Endometrial microvascular endothelial cells (primary cell): ENCODE data around the gene CTSW. TPM values are rescaled to one million over a fixed set of nuclear protein-coding genes. Genes with fewer than 3 reads are reported as not detected.

ENCODE experiments used
- in situ Hi-C: cut with HindIII; loops from 2 replicates; pipeline ENCODE4 v1.10.0; 2017; ENCODE audit warnings: low sequenced_read_pairs, low pct_unique_long_range_greater_than_20kb; ENCODE audit errors: inconsistent ontology term
- total RNA-seq: library from RNA; depleted of rRNA; stranded (reverse); fragments of >200 nt; gene quantifications from one replicate; pipeline ENCODE4 v1.2.3, GENCODE V29; 2015; ENCODE audit errors: inconsistent ontology term

Gene CTSW
- total RNA-seq, 1 donor from 2014 or later: not detected

DNA sequence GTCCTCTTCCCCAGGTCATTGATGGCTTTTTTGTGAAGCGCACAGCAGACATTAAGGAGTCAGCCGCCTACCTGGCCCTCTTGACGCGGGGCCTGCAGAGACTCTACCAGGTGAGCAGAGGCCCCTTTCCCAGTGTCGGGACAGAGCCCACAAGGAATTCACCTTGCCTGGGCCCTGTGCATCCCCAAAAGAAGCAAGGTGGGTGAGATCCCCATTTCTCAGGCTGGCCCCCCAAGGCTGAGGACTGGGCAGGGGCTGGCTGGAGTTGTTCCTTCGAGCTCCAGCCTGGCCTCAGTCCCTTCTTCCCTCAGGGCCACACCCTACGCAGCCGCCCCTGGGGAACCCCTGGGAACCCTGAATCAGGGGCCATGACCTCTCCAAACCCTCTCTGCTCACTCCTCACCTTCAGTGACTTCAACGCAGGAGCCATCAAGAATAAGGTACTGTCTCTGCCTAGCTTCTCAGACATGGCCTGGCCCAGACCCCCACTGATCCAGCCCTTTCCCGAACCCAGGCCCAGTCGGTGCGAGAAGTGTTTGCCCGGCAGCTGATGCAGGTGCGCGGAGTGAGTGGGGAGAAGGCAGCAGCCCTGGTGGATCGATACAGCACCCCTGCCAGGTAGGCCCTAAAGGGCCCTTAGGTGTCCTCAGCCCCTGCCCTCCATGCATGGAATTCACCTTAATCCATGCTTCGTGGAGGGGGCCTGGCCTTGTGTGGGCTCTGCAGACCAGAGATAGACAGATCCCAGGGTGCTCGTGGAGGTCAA, 14.7 kb upstream of the CTSW start:
- in situ Hi-C loops: no loop called here

DNA sequence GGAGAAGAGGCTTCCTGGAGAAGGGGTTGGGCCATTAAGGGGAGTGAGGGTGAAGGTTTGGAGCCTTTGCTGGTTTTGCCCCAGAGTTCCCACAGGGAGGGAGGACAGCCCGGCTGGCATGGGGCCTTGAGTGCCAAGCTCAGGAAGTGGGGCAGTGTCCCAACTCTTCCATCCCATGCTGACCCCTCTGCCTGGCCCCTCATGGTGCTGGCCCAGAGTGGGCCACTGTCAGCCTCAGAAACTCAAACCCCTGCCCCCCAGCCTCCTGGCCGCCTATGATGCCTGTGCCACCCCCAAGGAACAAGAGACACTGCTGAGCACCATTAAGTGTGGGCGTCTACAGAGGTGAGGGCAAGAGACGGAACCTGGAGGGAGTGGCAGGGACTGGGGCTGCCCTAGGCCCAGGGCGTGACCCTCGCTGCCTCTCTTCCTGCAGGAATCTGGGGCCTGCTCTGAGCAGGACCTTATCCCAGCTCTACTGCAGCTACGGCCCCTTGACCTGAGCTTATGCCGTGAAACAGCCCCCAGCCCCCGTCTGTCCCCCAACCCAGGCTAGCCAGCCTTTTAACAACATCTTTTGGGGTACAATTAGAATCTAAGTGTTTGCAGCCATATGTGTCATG, 14.0 kb upstream of the CTSW start:
- in situ Hi-C loops: no loop called here

- in situ Hi-C loops: no loop called here
These were observed 12.9 kb upstream of the CTSW start for GRCh38 chr11:65866509-65867283.

- in situ Hi-C loops: no loop called here
These were observed 12.2 kb upstream of the CTSW start for GRCh38 chr11:65867284-65868071.

DNA sequence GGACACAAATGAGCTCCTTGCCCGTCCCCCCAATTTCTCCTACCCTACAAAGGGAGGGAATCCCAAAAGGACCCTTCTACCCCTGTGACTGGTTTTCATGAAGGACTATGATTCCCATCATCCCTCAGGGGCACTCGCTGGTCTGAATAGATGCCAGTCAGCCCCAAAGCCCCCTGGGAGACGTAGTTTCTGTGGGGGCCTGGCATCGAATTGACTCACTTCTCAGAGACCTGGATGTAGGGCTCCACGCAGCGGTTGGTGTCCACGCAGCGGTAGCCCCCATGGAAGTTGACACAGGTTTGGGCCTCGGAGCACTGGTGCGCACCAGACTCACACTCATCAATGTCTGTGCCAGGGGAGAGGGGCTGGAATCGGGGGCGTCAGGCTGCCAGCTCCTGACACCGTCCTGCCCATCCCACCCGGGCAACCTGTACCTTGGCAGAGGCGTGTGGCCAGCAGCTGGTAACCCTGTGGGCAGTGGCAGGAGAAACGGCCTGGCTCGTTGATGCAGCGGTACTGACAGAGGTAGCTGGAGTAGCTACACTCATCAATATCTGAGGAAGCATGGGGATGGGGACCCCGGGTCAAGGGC, 11.5 kb upstream of the CTSW start:
- in situ Hi-C loops: no loop called here

GRCh38 chr11:65868907-65869306, 10.7 kb upstream of the CTSW start:
- in situ Hi-C loops: no loop called here

DNA sequence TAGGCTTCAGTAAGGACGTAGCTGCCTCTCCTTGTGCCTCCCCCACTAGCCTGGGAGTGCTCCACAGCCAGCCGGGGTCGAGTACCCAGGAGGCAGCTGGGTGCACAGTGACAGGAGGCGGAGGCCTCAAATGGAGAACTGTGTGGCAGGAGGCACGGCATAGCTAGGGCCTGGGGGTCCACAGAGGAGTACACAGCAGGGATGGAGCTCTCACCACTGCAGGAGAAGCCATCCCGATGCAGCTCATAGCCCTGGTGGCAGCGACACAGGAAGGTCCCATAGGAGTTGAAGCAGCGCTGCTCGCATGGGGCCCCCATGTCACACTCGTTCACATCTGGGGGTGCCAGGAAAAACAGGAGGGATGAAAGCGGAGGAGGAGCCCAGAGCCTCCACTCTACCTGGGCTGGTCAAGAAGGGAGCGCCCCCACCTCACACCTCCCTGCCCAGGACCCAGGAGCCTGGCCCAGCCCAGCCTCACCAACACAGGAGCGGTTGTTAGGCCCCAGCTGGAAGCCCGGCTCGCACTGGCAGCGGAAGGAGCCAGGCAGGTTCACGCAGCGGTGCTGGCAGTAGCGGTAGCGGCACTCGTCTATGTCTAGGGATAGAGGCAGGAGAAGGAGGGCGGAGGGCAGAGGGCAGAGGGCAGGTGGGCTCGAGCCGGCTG, 9.9 kb upstream of the CTSW start:
- in situ Hi-C loops: no loop called here

DNA sequence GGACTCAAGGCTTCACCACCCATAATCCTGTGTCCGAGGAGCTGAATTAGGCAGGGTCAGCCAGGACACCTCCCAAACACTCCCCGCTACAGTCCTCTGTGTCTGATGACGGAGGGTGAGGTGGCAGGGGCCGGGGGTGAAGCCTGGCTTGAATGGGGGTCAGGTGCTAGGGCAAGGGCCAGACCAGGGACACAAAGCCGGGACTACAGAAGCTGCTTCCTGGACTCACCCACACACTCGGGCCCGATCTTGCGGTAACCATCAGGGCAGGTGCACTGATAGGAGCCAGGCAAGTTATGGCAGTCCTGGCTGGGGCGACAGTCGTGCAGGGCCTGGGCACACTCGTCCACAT, 9.4 kb upstream of the CTSW start:
- in situ Hi-C loops: no loop called here

GRCh38 chr11:65870706-65871681, 8.6 kb upstream of the CTSW start:
- in situ Hi-C loops: no loop called here

GRCh38 chr11:65871811-65872548, 7.7 kb upstream of the CTSW start:
- in situ Hi-C loops: no loop called here

GRCh38 chr11:65872586-65873317, 6.9 kb upstream of the CTSW start, which contains the start of gene EFEMP2:
Gene EFEMP2, minus strand, starts transcription at chr11:65872800. Its CDS starts 446 bp downstream, at chr11:65872354.
- in situ Hi-C loops: no loop called here

DNA sequence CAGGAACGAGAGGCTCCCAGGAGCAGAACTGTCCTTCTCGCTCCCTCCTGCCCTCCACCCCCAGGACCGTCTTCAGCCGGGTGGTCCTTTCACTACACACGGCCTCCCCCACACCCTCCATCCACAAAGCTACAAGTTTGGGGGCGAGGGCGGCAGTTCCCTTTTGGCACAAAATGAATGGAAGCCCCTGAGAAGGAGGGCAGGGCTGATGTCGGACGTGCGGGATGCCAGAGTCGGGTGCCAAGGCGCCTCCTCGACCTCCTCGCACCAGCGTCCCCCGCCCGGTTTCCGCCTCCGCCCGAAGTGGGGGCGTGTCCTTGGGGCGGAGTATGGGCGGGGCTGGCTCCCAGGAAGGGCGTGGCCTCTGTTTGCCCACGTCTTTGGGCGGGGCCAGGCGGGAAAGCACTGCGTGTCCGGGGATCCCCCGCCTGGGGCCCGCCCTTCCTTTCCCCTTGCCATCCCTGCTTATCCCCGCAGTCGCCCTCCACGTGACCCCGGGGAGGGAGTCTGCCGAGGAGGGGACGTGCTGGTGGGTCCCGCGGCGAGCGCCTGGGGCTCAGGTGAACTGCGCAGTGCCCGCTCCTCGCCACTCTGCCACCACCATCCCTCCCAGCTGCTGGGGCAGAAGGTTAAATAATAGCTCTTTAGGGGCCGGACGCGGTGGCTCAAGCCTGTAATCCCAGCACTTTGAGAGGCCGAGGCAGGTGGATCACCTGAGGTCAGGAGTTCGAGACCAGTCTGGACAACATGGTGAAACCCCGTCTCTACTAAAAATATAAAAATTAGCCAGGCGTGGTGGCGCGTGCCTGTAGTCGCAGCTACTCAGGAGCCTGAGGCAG, 6.1 kb upstream of the CTSW start:
- in situ Hi-C loops: no loop called here

DNA sequence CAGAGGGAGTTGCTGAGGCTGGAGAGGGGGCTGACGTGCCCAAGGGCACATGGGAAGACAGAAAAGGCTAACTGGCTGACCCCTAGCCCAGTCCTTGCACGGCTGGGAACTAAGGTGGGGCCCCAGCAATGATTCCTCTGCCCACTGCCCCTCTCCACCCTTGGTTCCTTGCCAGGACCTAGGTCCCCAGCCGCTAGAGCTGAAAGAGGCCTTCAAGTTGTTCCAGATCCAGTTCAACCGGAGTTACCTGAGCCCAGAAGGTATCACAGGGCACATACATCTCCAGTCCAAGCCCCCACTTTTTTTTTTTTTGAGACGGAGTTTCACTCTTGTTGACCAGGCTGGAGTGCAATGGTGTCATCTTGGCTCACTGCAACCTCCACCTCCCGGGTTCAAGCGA, 390 bp downstream of the CTSW start:
- in situ Hi-C loops: no loop called here

DNA sequence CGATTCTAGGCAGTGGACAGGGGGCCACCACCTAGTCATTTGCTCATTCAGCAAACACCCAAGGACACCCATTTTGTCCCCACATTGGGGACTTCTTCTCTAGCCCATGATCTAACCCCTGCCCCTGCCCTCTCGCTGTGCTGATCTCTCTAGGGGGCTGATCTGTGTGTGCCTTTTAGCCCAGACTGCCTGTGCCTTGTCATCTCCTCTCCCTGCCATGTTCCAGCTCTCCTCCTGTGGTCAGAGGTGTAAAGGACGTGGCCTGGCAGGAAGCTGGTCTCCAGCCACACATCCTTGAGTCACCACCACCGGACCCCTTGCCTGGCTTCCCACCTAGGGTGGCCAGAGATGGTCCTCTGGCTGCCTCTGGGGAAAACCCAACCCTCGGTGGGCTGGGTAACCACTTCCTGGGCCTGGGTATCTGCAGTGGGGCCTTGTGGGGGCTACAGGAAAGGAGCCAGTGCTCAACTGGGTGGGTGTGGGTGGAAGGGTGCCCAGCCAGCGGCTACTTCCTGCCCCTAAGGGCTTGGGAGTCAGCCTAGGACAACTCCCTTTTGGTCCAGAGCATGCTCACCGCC, 1.3 kb downstream of the CTSW start:
- in situ Hi-C loops: no loop called here
